GM12878 (cell line): ENCODE data around the gene ETNK2. TPM values are rescaled to one million over a fixed set of nuclear protein-coding genes. Genes with fewer than 3 reads are reported as not detected.

ENCODE experiments used
- ATAC-seq: fragments of 200-7000 bp; cut with Tn5 transposase; 3 replicates; pipeline ENCODE4 v1.9.1; 2020; ENCODE audit warnings: mild to moderate bottlenecking, moderate library complexity
- BruUV-seq: library from RNA; stranded (reverse); fragments of 400-500 nt; replicated peaks from 2 replicates; lab custom pipeline; 2021; lab: Mats Ljungman, UMichigan
- CTCF ChIA-PET: fragments of 300-600 bp; sonication (Branson Sonifier 250); formaldehyde crosslinking; extraction: SDS; loops from one replicate; lab custom pipeline; 2021; ENCODE audit warnings: inconsistent platforms; lab: Yijun Ruan, JAX
- POLR2A ChIA-PET: fragments of 350-600 bp; formaldehyde crosslinking; extraction: SDS; loops from one replicate; lab custom pipeline; 2021; ENCODE audit warnings: inconsistent platforms; lab: Charles Lee
- RAD21 ChIA-PET: fragments of 300-600 bp; sonication (Branson Sonifier 250); formaldehyde crosslinking; loops from one replicate; lab custom pipeline; 2023; ENCODE audit warnings: antibody characterized with exemption; ENCODE audit not compliant: unreplicated experiment; lab: Charles Lee
- SMC1A ChIA-PET: fragments of 300-600 bp; sonication (Branson Sonifier 250); formaldehyde crosslinking; loops from one replicate; lab custom pipeline; 2023; ENCODE audit not compliant: unreplicated experiment, uncharacterized antibody; lab: Charles Lee
- DNase-seq: peaks from one replicate; pipeline ENCODE4 v3.0.0-alpha.2; 2011; ENCODE audit warnings: low read depth, low spot score
- FAIRE-seq: peaks from 3 replicates; lab custom pipeline; 2011; peaks lifted over from hg19 to GRCh38; lab: Jason Lieb, UNC
- H2AFZ ChIP-seq: 2 replicates; pipeline ENCODE4 v1.6.0; 2011; ENCODE audit warnings: low read depth, low read length, control low read depth; ENCODE audit not compliant: control insufficient read depth
- H3K27ac ChIP-seq: 2 replicates; pipeline ENCODE4 v1.5.1; 2011; ENCODE audit warnings: control low read depth; ENCODE audit not compliant: control insufficient read depth, insufficient read depth
- H3K27me3 ChIP-seq, 2 experiments: replicated peaks in 1 of 2; 2 replicates each; pipeline versions ENCODE4 v1.6.0 to v1.6.1; 2011; ENCODE audit warnings: low read length in 1 of 2; ENCODE audit not compliant: control insufficient read depth in 2 of 2, insufficient read depth in 2 of 2
- H3K36me3 ChIP-seq, 2 experiments: 2 replicates each; pipeline ENCODE4 v1.5.1; 2011; ENCODE audit warnings: low read length in 1 of 2; ENCODE audit not compliant: control insufficient read depth in 2 of 2, insufficient read depth in 2 of 2
- H3K4me1 ChIP-seq: 2 replicates; pipeline ENCODE4 v1.6.1; 2011; ENCODE audit warnings: mild to moderate bottlenecking, low read length, moderate library complexity, mixed read lengths; ENCODE audit not compliant: control insufficient read depth, insufficient read depth
- H3K4me2 ChIP-seq: 2 replicates; pipeline ENCODE4 v1.6.0; 2011; ENCODE audit warnings: control low read depth; ENCODE audit not compliant: control insufficient read depth, insufficient read depth
- H3K4me3 ChIP-seq: fragments of 200-600 bp; sonication (generic); 2 replicates; pipeline ENCODE4 v1.5.1; 2016
- H3K79me2 ChIP-seq: 2 replicates; pipeline ENCODE4 v1.6.0; 2011; ENCODE audit warnings: low read length; ENCODE audit not compliant: control insufficient read depth, insufficient read depth
- H3K9ac ChIP-seq: 2 replicates; pipeline ENCODE4 v1.8.0; 2011; ENCODE audit warnings: low read length, control low read depth, mixed read lengths; ENCODE audit not compliant: control insufficient read depth, insufficient read depth
- H3K9me3 ChIP-seq: replicated peaks from 3 replicates; pipeline ENCODE4 v1.5.1; 2011; ENCODE audit warnings: mild to moderate bottlenecking, low read length; ENCODE audit not compliant: control insufficient read depth, insufficient read depth
- H4K20me1 ChIP-seq: 2 replicates; pipeline ENCODE4 v1.6.0; 2011; ENCODE audit not compliant: control insufficient read depth, insufficient read depth
- ATF7 ChIP-seq: fragments of 450-650 bp; IDR thresholded peaks from 2 replicates; pipeline ENCODE4 v1.6.1; 2016; ENCODE audit warnings: low read depth, mild to moderate bottlenecking
- CBFB ChIP-seq: IDR thresholded peaks from 2 replicates; pipeline ENCODE4 v1.6.1; 2016; ENCODE audit warnings: antibody characterized with exemption, low read depth
- CBX5 ChIP-seq: sonication (generic); IDR thresholded peaks from 2 replicates; pipeline ENCODE4 v1.6.1; 2016; ENCODE audit warnings: low read depth, moderate library complexity, mild to moderate bottlenecking, inconsistent platforms
- IRF4 ChIP-seq: IDR thresholded peaks from 2 replicates; pipeline ENCODE4 v1.6.1; 2011; ENCODE audit warnings: low read depth, low read length
- LARP7 ChIP-seq: fragments of 450-650 bp; IDR thresholded peaks from 2 replicates; pipeline ENCODE4 v1.6.1; 2017; ENCODE audit warnings: mild to moderate bottlenecking
- NR2C2 ChIP-seq: IDR thresholded peaks from 2 replicates; pipeline ENCODE4 v1.6.1; 2011; ENCODE audit warnings: borderline replicate concordance, low read depth; ENCODE audit not compliant: control insufficient read depth, insufficient read length
- PAX8 ChIP-seq: fragments of 450-650 bp; IDR thresholded peaks from 2 replicates; pipeline ENCODE4 v1.6.1; 2017; ENCODE audit warnings: mild to moderate bottlenecking, moderate library complexity
- RELA ChIP-seq: fragments of 450-650 bp; IDR thresholded peaks from 2 replicates; pipeline ENCODE4 v1.8.0; 2014; ENCODE audit warnings: borderline replicate concordance; ENCODE audit not compliant: partially characterized antibody
- SIN3A ChIP-seq: IDR thresholded peaks from 2 replicates; pipeline ENCODE4 v1.6.1; 2012; ENCODE audit warnings: low read depth, low read length, improper control_type of control experiment
- SMC3 ChIP-seq: IDR thresholded peaks from 2 replicates; pipeline ENCODE4 v1.6.1; 2011; ENCODE audit warnings: low read length, improper control_type of control experiment, borderline replicate concordance
- WGBS: methylation state at CpG from one replicate; pipeline ENCODE4 v1.1.6; 2016; ENCODE audit warnings: low lambda C conversion rate; ENCODE audit not compliant: insufficient replicate concordance, insufficient coverage; ENCODE audit errors: missing lambda C conversion rate; 5-methylcytosine and 5-hydroxymethylcytosine counted together
- in situ Hi-C: fragments of 300-500 bp; cut with MboI; formaldehyde crosslinking; loops from 9 replicates; pipeline ENCODE4 v1.14.3; 2018; ENCODE audit warnings: mixed read lengths
- intact Hi-C: fragments of 100-400 bp; cut with micrococcal nuclease; formaldehyde crosslinking; loops from one replicate; pipeline ENCODE4 v1.14.2; 2022; ENCODE audit not compliant: unreplicated experiment
- polyA plus RNA-seq, 11 experiments: library from polyadenylated mRNA; depleted of rRNA in 4 of 11; unstranded in 6 of 11; stranded (reverse) in 5 of 11; fragments of >200 nt; fragmentation: Nextera tagmentation in 4 of 11; fragmentation: Illumina TruSeq in 1 of 11; extraction: Ambion mirVana in 4 of 11; extraction: Trizol in 1 of 11; gene quantifications; 1 replicate in 1 of 11; 2 replicates in 10 of 11; pipeline versions ENCODE4 v1.2.1 to v1.2.3, GENCODE V29; 2011 to 2016; ENCODE audit warnings: inconsistent platforms in 2 of 11, missing spikeins in 2 of 11, low read depth in 1 of 11
- total RNA-seq, 4 experiments: library from RNA; depleted of rRNA in 3 of 4; stranded (reverse); fragments of >200 nt in 3 of 4; fragmentation: Illumina TruSeq in 1 of 4; extraction: Trizol in 1 of 4; gene quantifications; 2 replicates each; pipeline versions ENCODE4 v1.2.1 to v1.2.3, GENCODE V29; 2013 to 2021

The ETNK2 gene
- total and polyA plus RNA-seq, 10 of the 15 experiments (the other 5 are each of a cell fraction or from before 2014, with no cell fraction given): 0.14 TPM; not detected in 9

DNA sequence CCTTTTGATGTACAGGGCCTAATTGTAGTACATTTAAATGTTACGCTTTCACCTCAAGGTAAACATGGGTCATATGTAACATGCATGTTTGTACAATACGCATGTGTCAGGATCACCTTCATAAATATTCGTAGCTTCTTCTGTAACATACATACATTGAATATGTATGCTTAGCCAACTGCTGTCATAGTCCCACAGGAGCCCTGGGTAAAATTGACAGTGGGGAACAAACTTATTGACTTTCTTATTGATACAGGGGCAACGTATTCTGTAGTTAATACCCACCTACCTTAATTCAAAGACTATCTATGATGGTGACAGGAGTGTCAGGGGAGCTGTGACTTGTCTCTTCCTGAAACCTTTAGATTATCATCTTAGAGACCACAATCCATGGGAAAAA, 18.0 kb upstream of the ETNK2 start:
- TF ChIP-seq CBFB (no peak), CBX5 (peak; percentile 31; the same call in 1 of the 2 replicates)
- FAIRE-seq (no peak), DNase-seq (no peak), ATAC-seq (no peak)
- Histone ChIP-seq H2AFZ (no peak overlapping the region), H3K9ac (no peak overlapping the region), H3K79me2 (no peaks in the 10 kb centered on the region), H3K4me3 (no peak overlapping the region), H3K36me3 (no peaks in the 10 kb centered on the region), H4K20me1 (no peaks in the 10 kb centered on the region), H3K27ac (no peak overlapping the region), H3K4me1 (no peaks in the 10 kb centered on the region), H3K4me2 (no peak overlapping the region), H3K9me3 (peaks cover 8% of the 10 kb centered on the region; the same call in 2 of the 3 replicates), H3K27me3 (no peaks in the 10 kb centered on the region)
- 34% methylated on average over 4 of the region's 4 CpGs for WGBS
- intact Hi-C loops: loop anchor here (10.0 kb wide), 2 partner anchors 225 to 335 kb away; no protein-coding TSS in a partner anchor
- BruUV-seq: no TSS peak
- POLR2A ChIA-PET: interaction anchor here (1.6 kb wide), 1 partner anchor 9 kb away, joined by 3 read pairs; no protein-coding TSS in a partner anchor
- in situ Hi-C loops: loop anchor here (5.0 to 10.0 kb wide), 3 partner anchors 37 to 335 kb away; no protein-coding TSS in a partner anchor
- RAD21 ChIA-PET: no interaction called here
- SMC1A ChIA-PET: interaction anchor here (1.1 to 9.1 kb wide), 2 partner anchors 193 to 229 kb away, joined by 3 to 97 read pairs; partner anchors contain the start of gene PLEKHA6
- CTCF ChIA-PET: interaction anchor here (0.8 to 1.6 kb wide), 2 partner anchors 41 to 194 kb away, joined by 3 to 8 read pairs; no protein-coding TSS in a partner anchor

- ChIA-PET POLR2A (no interaction called here), CTCF (interaction anchor here (1.3 to 9.3 kb wide), 9 partner anchors 8 to 336 kb away, joined by 3 to 195 read pairs (median 5); partner anchors contain the start of gene PLEKHA6), SMC1A (interaction anchor here (0.6 to 9.1 kb wide), 7 partner anchors 38 to 213 kb away, joined by 3 to 97 read pairs (median 3); partner anchors contain the start of gene PLEKHA6), RAD21 (interaction anchor here (2.5 kb wide), 1 partner anchor 194 kb away, joined by 12 read pairs; no protein-coding TSS in a partner anchor)
- Histone ChIP-seq H3K4me2 (no peak overlapping the region), H3K36me3 (no peaks in the 10 kb centered on the region), H3K27ac (no peak overlapping the region), H3K4me3 (no peak overlapping the region), H2AFZ (no peak overlapping the region), H3K4me1 (no peaks in the 10 kb centered on the region), H3K79me2 (no peaks in the 10 kb centered on the region), H3K27me3 (no peaks in the 10 kb centered on the region), H3K9ac (no peak overlapping the region), H4K20me1 (no peaks in the 10 kb centered on the region), H3K9me3 (peaks cover 8% of the 10 kb centered on the region; the same call in 2 of the 3 replicates)
- no TSS peak for BruUV-seq
- FAIRE-seq (no peak), DNase-seq (no peak), ATAC-seq (no peak)
- TF ChIP-seq IRF4: no peak
- no peak for TF ChIP-seq NR2C2
- TF ChIP-seq SMC3: no peak
- no peak for TF ChIP-seq LARP7
- TF ChIP-seq PAX8: no peak
- TF ChIP-seq ATF7: no peak
- TF ChIP-seq SIN3A: no peak
- TF ChIP-seq RELA: no peak
- in situ Hi-C loops (loop anchor here (5.0 to 10.0 kb wide), 3 partner anchors 40 to 337 kb away; no protein-coding TSS in a partner anchor), intact Hi-C loops (loop anchor here (10.0 kb wide), 2 partner anchors 227 to 337 kb away; no protein-coding TSS in a partner anchor)
- 16% methylated on average over 5 of the region's 5 CpGs for WGBS
Measured at GRCh38 chr1:204167730-204168129, 15.9 kb upstream of the ETNK2 start.
